ENCODE results near the gene CLDN2.

The CLDN2 gene

GRCh38 chrX:106927023-106927422, 6.8 kb downstream of the CLDN2 start:
- no peak for DNase-seq

GRCh38 chrX:106927700-106928099, 7.5 kb downstream of the CLDN2 start:
- DNase-seq, result no peak

GRCh38 chrX:106928227-106928626, 8.0 kb downstream of the CLDN2 start:
- no peak for DNase-seq

GRCh38 chrX:106931831-106932491, 11.8 kb downstream of the CLDN2 start:
- DNase-seq, result no peak

- DNase-seq, result no peak
Observed at GRCh38 chrX:106932492-106932923, 12.3 kb downstream of the CLDN2 start.

GRCh38 chrX:106932960-106933537, 12.8 kb downstream of the CLDN2 start:
- DNase-seq, result no peak

DNA sequence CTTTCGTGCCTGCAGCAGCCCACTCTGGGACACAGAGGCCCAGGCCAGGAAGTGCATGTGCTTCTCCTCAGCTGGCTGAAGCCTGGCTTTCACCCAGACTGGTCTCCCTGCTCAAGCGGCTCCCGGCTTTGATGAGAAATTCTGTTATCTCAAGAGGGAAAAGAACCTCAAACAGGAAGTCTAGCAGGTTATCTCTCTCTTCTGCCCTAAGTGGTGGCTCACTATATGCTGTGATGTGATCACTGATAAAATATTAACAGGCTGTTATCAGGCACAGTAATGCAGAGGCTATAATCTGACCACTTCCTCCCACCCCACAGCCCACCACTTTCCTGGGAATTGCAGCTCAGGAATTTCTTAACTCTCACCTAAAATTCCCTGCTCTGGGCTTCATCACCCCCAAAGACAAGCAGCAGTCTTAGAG, 13.3 kb downstream of the CLDN2 start:
- no peak for DNase-seq

DNA sequence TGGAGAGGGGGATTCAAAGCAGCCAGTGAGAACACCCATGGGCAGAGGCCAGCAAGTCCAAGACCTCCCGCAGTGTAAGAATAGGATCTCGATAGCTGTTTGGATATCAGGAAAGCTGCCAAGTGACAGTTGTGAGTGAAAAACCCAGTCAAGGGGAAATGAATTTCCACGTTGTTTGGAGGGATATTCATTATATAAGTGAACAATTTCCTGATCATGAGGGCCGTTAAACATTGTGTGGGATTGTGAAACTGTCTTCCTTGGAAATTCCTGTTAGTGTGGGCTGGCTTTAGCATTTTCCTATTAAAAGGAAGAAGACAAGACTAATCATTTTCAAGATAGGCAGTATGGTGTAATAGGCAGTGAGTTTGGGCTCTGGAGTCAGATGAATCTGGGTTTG, 15.0 kb downstream of the CLDN2 start:
- DNase-seq, result no peak

DNA sequence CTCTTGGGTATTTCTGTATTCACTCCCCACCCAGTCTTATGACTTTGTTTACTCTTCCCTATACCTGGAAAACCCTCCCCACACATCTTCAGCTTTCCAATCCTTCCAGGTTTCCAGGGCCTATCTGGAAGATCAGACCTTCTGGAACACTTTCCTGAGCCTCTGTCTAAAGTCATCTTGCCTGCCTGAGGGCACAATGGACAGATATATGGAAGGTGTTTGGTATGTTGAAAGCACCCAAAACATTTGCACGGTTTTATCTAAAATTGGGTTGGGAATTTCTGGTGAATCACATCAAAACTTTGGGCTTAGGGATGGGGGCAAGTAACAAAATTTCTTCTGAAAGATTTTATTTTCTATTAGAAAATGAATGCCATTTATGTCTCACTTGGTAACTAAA, 16.0 kb downstream of the CLDN2 start:
- DNase-seq, result no peak

DNA sequence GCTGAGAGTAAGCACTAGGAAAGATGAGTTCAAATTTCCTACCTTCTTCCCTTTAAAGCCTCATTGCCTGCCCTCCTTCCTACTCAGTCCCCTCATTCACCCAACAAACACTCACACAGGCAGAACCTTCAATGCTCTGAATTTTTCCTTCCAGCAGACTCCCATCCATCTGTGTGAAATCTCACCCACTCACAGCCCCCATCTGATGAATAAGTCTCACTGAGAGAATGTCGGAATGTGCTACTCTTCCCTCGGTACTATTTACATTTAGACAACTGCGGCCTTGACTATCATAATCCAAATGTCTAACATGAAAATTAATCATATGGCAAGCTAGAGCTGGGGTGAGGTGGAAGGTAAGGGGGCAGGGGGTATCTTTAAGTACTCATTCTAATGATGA, 19.4 kb downstream of the CLDN2 start:
- no peak for DNase-seq

- DNase-seq, result no peak
Observed at GRCh38 chrX:106940068-106940467, 19.9 kb downstream of the CLDN2 start.

GRCh38 chrX:106946464-106946863, 26.3 kb downstream of the CLDN2 start:
- DNase-seq, result no peak

GRCh38 chrX:106948641-106949040, 28.4 kb downstream of the CLDN2 start:
- no peak for DNase-seq

DNA sequence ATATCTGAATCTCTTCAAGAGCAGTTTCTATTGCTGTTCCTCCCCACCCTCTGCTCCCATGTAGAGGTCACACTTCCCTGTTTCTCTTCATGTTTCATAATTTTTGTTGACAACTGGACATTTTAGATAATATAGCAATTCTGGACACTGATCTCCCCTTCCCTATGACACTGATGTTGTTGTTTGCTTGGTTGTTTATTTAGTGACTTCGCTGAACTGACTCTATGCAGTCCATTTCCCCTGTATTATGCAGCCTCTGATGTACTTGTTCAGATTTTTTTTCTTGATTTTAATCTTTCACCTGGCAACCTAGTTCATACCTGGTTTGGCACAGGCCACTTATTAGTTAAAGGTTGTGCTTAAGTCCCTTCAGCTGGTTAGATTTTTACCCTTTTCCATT, 29.2 kb downstream of the CLDN2 start:
- no peak for DNase-seq

DNA sequence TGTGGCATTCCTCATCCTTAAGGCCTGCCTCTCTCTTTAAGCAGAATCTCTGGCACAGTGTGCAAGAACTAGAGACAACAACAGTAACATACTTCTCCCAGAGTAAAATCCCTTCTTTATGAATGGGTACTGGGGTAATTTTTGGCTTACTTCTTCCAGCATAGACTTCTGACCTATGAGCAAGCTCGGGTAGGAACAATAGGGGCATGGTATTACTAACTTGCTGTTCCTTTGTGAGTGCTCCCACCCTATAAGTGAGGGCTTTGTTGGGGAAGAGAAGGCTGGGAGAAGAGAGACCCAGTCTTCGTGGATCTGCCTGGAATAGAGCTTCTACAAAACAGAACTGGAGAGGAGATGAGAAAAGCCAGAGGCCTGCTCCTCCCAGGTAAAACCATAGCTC, 30.2 kb downstream of the CLDN2 start:
- DNase-seq, result no peak

GRCh38 chrX:106951230-106951629, 31.0 kb downstream of the CLDN2 start:
- no peak for DNase-seq

DNA sequence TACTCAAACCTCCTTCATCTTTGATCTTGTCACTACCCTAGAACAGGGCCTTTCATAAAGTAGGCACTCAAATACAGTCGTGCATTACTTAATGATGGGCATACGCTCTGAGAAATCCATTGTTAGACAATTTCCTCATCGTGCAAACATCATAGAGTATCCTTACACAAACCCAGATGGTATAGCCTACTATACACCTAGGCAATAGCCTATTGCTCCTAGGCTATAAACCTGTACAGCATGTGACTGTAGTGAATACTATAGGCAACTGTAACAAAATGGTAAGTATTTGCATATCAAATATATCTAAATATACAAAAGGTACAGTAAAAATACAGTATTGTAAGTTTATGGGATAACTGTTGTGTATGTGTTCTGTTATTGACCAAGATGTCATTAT, 31.9 kb downstream of the CLDN2 start:
- no peak for DNase-seq

- DNase-seq, result no peak
Observed at GRCh38 chrX:106952538-106952937, 32.3 kb downstream of the CLDN2 start.

- no peak for DNase-seq
Observed at GRCh38 chrX:106952988-106953387, 32.8 kb downstream of the CLDN2 start.

- no peak for DNase-seq
Observed at GRCh38 chrX:106954041-106954440, 33.8 kb downstream of the CLDN2 start.

DNA sequence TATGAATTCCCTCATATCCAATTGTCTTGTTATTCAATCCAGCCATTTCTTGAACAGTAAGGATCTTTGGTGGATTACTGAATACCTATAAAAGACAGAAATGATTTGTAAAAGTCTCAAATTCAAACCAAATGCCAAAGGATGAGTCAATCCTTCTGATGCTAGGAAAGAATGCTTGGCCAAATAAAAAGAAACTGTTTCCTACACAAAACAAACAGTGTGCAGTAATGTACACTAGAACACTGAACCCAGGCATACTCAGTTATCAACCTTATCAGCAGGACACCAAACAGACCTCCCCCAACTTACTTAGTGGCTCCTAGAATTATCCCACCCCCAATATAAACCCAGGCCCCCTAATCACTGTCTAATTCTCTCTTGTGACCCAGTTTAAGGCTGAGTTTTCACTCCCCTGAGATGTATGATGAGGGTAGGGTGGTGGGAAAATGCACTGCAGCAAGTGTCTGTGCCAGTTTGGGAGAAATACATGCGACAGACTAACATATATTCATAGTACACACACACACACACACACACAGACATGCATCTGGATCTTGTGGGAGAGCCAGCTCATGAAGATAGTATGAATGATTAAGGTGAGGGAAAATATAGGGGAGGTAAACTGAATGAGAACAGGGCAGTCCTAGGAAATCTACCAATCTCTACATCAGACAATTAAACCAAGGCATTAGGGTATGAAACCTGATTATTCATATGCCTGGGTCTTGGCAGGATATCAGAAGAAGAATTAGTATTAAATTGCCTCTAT, 35.0 kb downstream of the CLDN2 start:
- DNase-seq, result no peak

DNA sequence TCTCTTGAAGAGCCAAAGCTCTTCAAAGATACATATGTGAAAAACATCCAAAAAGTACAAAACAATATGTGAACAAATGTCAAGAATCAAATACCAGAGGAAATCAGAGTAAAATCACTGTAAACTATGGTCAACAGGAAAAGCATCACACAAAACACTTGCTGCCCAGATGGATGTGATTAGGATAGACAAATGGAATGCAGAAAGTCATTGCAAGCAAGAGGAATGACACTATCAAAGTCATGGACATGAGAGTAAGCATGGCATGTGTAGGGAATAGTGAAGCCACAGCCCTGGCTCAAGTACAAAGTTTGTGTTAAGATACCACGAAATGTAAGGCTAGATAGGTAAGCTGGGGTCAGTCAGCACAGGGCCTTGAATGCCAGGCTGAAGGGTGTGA, 37.7 kb downstream of the CLDN2 start:
- no peak for DNase-seq

- DNase-seq, result no peak
Observed at GRCh38 chrX:106959901-106960300, 39.7 kb downstream of the CLDN2 start.

- no peak for DNase-seq
Observed at GRCh38 chrX:106963111-106963510, 42.9 kb downstream of the CLDN2 start.
